HL-60 (cell line): ENCODE measurements around the gene PDE6B.
"Not testable (repeated sequence)": the region's sequence is repeated elsewhere in the genome, so short reads cannot be mapped to it uniquely, and the experiment has no call there.

Experiments
- DNase-seq, 2 experiments: peaks; one replicate each; pipeline ENCODE4 v3.0.0-alpha.2; 2010 to 2020; ENCODE audit warnings: low read depth in 1 of 2, low spot score in 1 of 2
- H3K27ac ChIP-seq: fragments of 250-450 bp; sonication (Bioruptor Pico); replicated peaks from 2 replicates; pipeline ENCODE4 v1.5.1; 2020; ENCODE audit warnings: mild to moderate bottlenecking, moderate library complexity
- H3K27me3 ChIP-seq: fragments of 250-450 bp; sonication (Bioruptor Pico); 2 replicates; pipeline ENCODE4 v1.5.1; 2021; ENCODE audit warnings: mild to moderate bottlenecking, moderate library complexity; ENCODE audit not compliant: insufficient read depth, poor library complexity, severe bottlenecking
- H3K4me3 ChIP-seq: replicated peaks from 2 replicates; pipeline ENCODE4 v1.5.1; 2011; ENCODE audit warnings: mild to moderate bottlenecking, control low read depth, low read length; ENCODE audit not compliant: insufficient read depth
- CTCF ChIP-seq: IDR thresholded peaks from one replicate; pipeline ENCODE4 v1.5.1; 2011; ENCODE audit warnings: low read length, control low read depth, inconsistent platforms; ENCODE audit not compliant: insufficient read depth
- GABPA ChIP-seq: IDR thresholded peaks from 2 replicates; pipeline ENCODE4 v1.6.1; 2012; ENCODE audit warnings: low read depth
- POLR2AphosphoS5 ChIP-seq: IDR thresholded peaks from 2 replicates; pipeline ENCODE4 v1.6.1; 2012; ENCODE audit warnings: low read depth
- REST ChIP-seq: IDR thresholded peaks from 2 replicates; pipeline ENCODE4 v1.6.1; 2012; ENCODE audit warnings: low read depth; ENCODE audit not compliant: insufficient replicate concordance
- SPI1 ChIP-seq: IDR thresholded peaks from 2 replicates; pipeline ENCODE4 v1.6.1; 2012; ENCODE audit warnings: low read depth, mild to moderate bottlenecking, borderline replicate concordance

The PDE6B gene

GRCh38 chr4:588351-588849, 37.0 kb upstream of the PDE6B start:
- Histone ChIP-seq H3K27ac (no peak overlapping the region), H3K27me3 (no peaks in the 10 kb centered on the region), H3K4me3 (no peak overlapping the region)
- TF ChIP-seq REST (no peak), GABPA (no peak), POLR2AphosphoS5 (no peak), SPI1 (no peak), CTCF (no peak)
- DNase-seq: no peak

- no peak for DNase-seq
- H3K27ac ChIP-seq: no peak overlapping the region
- H3K4me3 ChIP-seq: no peak overlapping the region
- H3K27me3 ChIP-seq: no peaks in the 10 kb centered on the region
- TF ChIP-seq GABPA (no peak), CTCF (no peak), SPI1 (no peak), POLR2AphosphoS5 (no peak), REST (no peak)
These were observed 36.0 kb upstream of the PDE6B start for GRCh38 chr4:589219-589963.

GRCh38 chr4:590313-590841, 35.0 kb upstream of the PDE6B start:
- no peak overlapping the region for H3K4me3 ChIP-seq
- no peak for DNase-seq
- no peaks in the 10 kb centered on the region for H3K27me3 ChIP-seq
- no peak for TF ChIP-seq REST
- TF ChIP-seq CTCF: no peak
- TF ChIP-seq GABPA: no peak
- no peak for TF ChIP-seq SPI1
- no peak for TF ChIP-seq POLR2AphosphoS5
- no peak overlapping the region for H3K27ac ChIP-seq

- H3K4me3 ChIP-seq, H3K27ac ChIP-seq, DNase-seq, H3K27me3 ChIP-seq: not testable (repeated sequence)
These were observed 33.2 kb upstream of the PDE6B start for GRCh38 chr4:592178-592577.
